Measurements from ENCODE around the gene SRPK3. TPM values are rescaled to one million over a fixed set of nuclear protein-coding genes. Genes with fewer than 3 reads are reported as not detected.

SRPK3 gene
- total RNA-seq: 1 to 10 TPM in 3 of 4 donors, under 1 TPM in 1; 0.49 to 2.1 (median 1.5) TPM

GRCh38 chrX:153780678-153781427 lies at the start of gene SRPK3:
TSS of gene SRPK3 (plus strand) at chrX:153781041. CDS start at chrX:153781087, 46 bp downstream.
- no peak for TF ChIP-seq CTCF (IDR thresholded peaks at IDR 0.05; ENCODE audit: low read depth)

GRCh38 chrX:153731117-153731844 lies 49.6 kb upstream of the SRPK3 start:
- TF ChIP-seq CTCF (IDR thresholded peaks at IDR 0.05; ENCODE audit: low read depth): no peak

- TF ChIP-seq CTCF (IDR thresholded peaks at IDR 0.05; ENCODE audit: low read depth): no peak
These were observed 49.0 kb upstream of the SRPK3 start for GRCh38 chrX:153731845-153732215.

- TF ChIP-seq CTCF (IDR thresholded peaks at IDR 0.05; ENCODE audit: low read depth): no peak
These were observed 48.4 kb upstream of the SRPK3 start for GRCh38 chrX:153732401-153732800.

- no peak for TF ChIP-seq CTCF (IDR thresholded peaks at IDR 0.05; ENCODE audit: low read depth)
These were observed 47.1 kb upstream of the SRPK3 start for GRCh38 chrX:153733651-153734240.

GRCh38 chrX:153734871-153735270 lies 46.0 kb upstream of the SRPK3 start:
- TF ChIP-seq CTCF (IDR thresholded peaks at IDR 0.05; ENCODE audit: low read depth): no peak

GRCh38 chrX:153735274-153735673 lies 45.6 kb upstream of the SRPK3 start:
- TF ChIP-seq CTCF (IDR thresholded peaks at IDR 0.05; ENCODE audit: low read depth): no peak

All from subcutaneous adipose tissue (tissue), 4 donors.